SK-N-SH (cell line): ENCODE measurements around the gene MRM1.

Experiments
- CTCF ChIP-seq: fragments of 200-600 bp; sonication (generic); IDR thresholded peaks from 2 replicates; pipeline ENCODE4 v1.6.1; 2017; ENCODE audit warnings: antibody characterized with exemption, mild to moderate bottlenecking, moderate library complexity
- ELF1 ChIP-seq: IDR thresholded peaks from 2 replicates; pipeline ENCODE4 v1.4.0; 2012
- EP300 ChIP-seq, 2 experiments: IDR thresholded peaks; 2 replicates each; pipeline versions ENCODE4 v1.4.0 to v1.6.1; 2012; ENCODE audit warnings: borderline replicate concordance in 1 of 2, low read depth in 1 of 2, low read length in 1 of 2
- FOXM1 ChIP-seq: IDR thresholded peaks from 2 replicates; pipeline ENCODE4 v1.4.0; 2012; ENCODE audit warnings: low read depth, mild to moderate bottlenecking
- GABPA ChIP-seq: IDR thresholded peaks from 2 replicates; pipeline ENCODE4 v1.4.0; 2012; ENCODE audit warnings: low read depth, mild to moderate bottlenecking
- RAD21 ChIP-seq: IDR thresholded peaks from 2 replicates; pipeline ENCODE4 v1.6.1; 2012; ENCODE audit warnings: mild to moderate bottlenecking, low read length
- RCOR1 ChIP-seq: fragments of 150-350 bp; IDR thresholded peaks from 2 replicates; pipeline ENCODE4 v1.6.1; 2017; ENCODE audit warnings: antibody characterized with exemption, low read length
- TCF12 ChIP-seq: IDR thresholded peaks from 2 replicates; pipeline ENCODE4 v1.4.0; 2012
- USF2 ChIP-seq: fragments of 150-350 bp; IDR thresholded peaks from 2 replicates; pipeline ENCODE4 v1.6.1; 2017; ENCODE audit warnings: antibody characterized with exemption, low read length, low read depth, borderline replicate concordance
- YY1 ChIP-seq: IDR thresholded peaks from 2 replicates; pipeline ENCODE4 v1.4.0; 2012; ENCODE audit warnings: low read depth, mild to moderate bottlenecking

GRCh38 chr17:36599546-36600250, 1.7 kb upstream of the MRM1 start:
- no peak for TF ChIP-seq CTCF
- TF ChIP-seq EP300 (IDR thresholded peaks at IDR 0.05; ENCODE audit: borderline replicate concordance in 1 of 2, low read depth in 1 of 2, low read length in 1 of 2): no peak
- TF ChIP-seq RCOR1: no peak
- no peak for TF ChIP-seq GABPA
- no peak for TF ChIP-seq FOXM1
- TF ChIP-seq ELF1: no peak
- TF ChIP-seq TCF12: no peak
- TF ChIP-seq YY1: no peak
- no peak for TF ChIP-seq RAD21
- TF ChIP-seq USF2: no peak
